CD4-positive, alpha-beta T cell treated with Interleukin-6 at 100 ng/mL for 8 hours (primary cell): ENCODE measurements around the gene HLA-DMB.
A peak's percentile ranks its signal among the peaks of the same experiment; 100 is the strongest.

Experiments
- DNase-seq: peaks from one replicate; pipeline ENCODE4 v3.0.0-alpha.2; 2020; ENCODE audit warnings: mixed read lengths, low spot score

The HLA-DMB gene

GRCh38 chr6:32906539-32906938, 34.3 kb downstream of the HLA-DMB start:
- no peak for DNase-seq

GRCh38 chr6:32905078-32905477, 35.8 kb downstream of the HLA-DMB start:
- DNase-seq: no peak

- no peak for DNase-seq
Observed at GRCh38 chr6:32903952-32904351, 36.9 kb downstream of the HLA-DMB start.

GRCh38 chr6:32895006-32895345, 45.9 kb downstream of the HLA-DMB start:
- DNase-seq: no peak

GRCh38 chr6:32894085-32895005, 46.5 kb downstream of the HLA-DMB start:
- DNase-seq: peak; percentile 90

GRCh38 chr6:32890831-32891230, 50.0 kb downstream of the HLA-DMB start:
- DNase-seq: no peak

GRCh38 chr6:32889533-32889932, 51.3 kb downstream of the HLA-DMB start:
- no peak for DNase-seq

- DNase-seq: no peak
Observed at GRCh38 chr6:32888576-32888975, 52.3 kb downstream of the HLA-DMB start.

- no peak for DNase-seq
Observed at GRCh38 chr6:32887616-32888015, 53.2 kb downstream of the HLA-DMB start.

- DNase-seq: no peak
Observed at GRCh38 chr6:32886681-32887383, 54.0 kb downstream of the HLA-DMB start.

GRCh38 chr6:32885698-32886286, 55.0 kb downstream of the HLA-DMB start:
- peak; percentile 66 for DNase-seq
